HG03025 (cell line): Measurements from ENCODE around the gene RNASET2.
"Not testable (repeated sequence)": the region's sequence is repeated elsewhere in the genome, so short reads cannot be mapped to it uniquely, and the experiment has no call there.

Source experiments
- ATAC-seq: cut with Tn5 transposase; IDR thresholded peaks from one replicate; pipeline ENCODE4 v1.9.1; 2021; ENCODE audit warnings: mild to moderate bottlenecking, moderate library complexity; ENCODE audit not compliant: unreplicated experiment, low FRiP score

Gene RNASET2

DNA sequence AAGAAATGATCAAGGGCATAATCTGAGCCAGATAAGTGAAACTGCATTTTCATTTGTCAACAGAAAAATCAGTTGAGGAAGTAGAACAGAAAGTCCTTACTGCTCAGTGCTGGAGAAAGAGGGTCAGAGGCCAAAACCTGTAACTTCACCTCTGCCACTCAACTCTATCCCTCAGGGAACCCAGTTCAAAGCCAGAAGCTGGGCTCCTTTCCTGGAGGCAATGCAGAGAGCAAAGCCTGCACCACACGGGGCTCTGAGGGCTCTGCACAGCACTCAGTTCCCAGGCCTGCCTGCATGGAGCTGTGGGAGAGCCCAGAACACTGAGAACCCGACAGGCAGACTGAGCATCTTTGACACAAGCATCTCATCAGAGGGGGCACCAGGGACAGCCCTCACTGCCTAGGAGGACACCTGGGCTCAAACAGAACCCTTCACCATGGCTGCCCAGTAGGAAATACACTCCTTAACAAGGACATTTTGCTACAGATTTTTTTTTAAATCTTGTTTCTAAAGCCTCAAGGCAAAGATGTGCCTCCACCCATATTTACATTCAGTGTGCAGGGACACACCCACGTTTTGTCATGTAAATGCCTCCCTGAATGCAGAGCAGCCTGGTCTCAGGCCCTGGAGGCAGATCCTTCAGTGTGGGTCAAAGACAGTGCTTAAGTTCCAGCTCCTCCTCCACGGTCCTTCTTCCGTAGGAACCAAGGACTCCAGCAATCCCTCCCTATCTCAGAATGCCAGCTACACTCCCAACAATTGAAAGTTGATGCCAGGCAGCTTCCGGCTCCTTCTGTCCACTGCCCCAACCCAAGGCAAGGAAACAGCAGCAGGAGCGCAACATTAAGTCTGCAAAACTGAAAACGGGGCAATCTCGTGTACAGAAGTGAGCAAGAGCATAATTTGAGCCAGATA is 6.6 kb downstream of the RNASET2 start:
- ATAC-seq, result peak; percentile 5

DNA sequence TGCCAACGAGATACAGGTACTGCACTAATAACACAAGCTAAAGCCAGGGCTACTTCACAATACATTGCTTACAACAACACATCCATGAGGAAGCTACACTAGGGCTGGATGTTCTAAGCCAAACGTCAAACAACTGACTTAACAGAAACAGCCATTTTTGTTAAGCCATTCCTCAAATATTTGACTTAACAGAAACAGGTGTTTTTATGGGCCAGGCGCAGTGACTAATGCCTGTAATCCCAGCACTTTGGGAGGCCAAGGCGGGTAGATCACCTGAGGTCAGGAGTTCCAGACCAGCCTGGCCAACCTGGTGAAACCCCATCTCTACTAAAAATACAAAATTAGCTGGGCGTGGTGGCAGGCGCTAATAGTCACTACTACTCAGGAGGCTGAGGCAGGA is 7.6 kb downstream of the RNASET2 start:
- ATAC-seq, result not testable (repeated sequence)

DNA sequence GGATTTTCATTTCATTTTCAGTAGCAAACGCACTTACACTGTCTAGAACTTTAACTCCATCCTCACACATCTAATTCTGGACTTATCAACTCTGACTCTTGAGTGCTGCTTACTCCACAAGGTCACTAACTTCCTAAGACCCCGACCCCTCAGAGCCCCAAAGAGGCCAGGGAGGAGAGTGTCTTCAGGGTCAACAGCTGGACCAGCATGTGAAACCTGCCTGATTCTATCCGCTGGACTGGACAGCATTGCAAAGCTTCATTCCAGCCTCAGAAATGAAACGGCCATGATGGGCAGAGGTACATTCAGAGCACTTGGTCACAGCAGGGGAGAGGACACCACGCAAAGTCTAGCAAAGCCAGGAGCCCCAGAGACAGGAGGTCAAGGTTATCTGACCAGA is 9.1 kb downstream of the RNASET2 start:
- no peak for ATAC-seq

DNA sequence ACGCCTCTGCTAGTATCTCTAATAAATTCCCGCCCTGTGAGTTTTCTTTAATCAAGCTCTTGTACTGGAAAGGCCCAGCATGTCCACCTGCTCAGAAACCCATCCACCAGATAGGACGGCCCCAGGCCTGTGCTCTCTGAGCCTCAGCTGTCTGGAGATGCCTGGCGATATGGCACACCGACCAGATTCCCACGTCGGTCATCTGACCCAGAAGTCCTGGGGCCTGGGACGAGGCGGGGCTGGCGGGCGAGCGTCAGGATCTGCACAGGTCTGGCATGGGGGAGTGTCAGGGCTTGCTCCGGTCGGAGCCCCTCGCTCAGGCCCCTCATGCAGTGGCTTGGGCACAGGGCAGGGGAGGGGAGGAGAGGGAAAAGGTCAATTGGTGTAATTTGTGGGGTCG is 10.2 kb downstream of the RNASET2 start:
- ATAC-seq, result no peak

DNA sequence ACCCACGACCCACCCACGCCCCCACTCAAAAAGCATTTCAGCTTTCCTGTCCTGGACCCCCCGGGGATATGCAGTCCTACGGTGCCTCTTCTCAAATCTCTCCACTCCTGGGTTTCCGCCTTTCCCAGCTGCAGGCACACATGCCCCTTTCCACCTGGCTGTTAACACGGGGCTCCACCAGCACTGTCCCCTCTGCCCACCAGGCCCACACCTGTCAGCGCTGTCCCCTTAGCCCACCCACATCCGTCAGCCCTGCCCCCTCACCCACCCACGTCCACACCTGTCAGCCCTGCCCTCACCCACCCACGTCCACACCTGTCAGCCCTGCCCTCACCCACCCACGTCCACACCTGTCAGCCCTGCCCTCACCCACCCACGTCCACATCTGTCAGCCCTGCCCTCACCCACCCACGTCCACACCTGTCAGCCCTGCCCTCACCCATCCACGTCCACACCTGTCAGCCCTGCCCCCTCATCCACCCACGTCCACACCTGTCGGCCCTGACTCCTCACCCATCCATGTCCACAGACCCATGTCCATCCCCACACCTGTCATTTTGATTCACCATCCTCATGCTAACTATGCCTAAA is 11.6 kb downstream of the RNASET2 start:
- no peak for ATAC-seq

DNA sequence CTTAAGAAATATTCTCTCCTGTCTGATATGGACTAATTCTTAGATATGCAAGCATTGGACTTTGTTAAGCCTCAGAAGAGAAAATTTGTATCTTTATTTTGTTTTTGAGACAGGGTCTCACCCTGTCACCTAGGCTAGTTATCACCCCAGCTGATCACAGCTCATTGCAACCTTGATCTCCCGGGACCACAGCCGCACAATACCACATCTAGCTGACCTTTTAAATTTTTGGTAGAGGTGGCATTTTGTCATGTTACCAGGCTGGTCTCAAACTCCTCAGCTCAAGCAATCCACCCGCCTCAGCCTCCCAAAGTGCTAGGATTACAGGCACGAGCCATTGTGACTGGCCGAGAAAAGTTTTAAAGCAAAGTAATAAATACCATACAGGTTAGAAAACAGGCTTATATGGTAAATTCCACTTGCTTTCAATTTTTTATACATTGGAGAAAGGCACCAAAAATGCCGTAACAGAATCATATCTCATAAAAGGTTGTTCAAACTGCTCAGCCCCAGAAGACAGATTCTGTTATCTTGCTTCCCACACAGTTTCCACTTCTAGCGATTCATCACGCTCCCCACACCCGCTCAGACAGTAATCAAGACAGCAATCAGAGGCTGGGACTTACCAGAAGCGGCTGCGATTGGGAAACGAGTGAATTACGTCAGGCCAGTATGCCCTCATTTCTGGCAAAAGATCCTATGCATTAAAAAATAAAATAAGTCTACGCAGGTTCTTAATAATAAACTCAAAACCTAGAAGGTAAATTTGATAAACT is 13.8 kb downstream of the RNASET2 start:
- no peak for ATAC-seq

DNA sequence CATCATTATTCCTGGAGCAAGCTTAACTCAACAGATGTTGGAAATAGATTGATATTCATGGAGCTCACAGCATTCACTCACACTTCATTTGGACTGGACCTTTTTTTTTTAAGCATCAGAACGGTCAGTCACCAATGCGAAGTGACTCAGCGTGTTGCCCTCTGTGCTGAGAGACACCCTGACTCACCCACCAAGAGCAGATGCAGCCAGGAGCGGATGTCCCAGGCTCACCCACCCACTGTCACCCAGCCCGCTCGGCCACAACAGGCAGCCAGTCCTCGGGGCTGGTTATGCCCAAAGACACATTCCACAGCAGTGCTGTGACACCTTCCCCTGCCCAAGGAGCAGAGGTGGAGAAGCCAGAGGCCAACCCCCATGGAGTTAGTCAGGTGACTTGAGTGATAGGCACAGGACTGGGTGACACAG is 15.7 kb downstream of the RNASET2 start:
- no peak for ATAC-seq

DNA sequence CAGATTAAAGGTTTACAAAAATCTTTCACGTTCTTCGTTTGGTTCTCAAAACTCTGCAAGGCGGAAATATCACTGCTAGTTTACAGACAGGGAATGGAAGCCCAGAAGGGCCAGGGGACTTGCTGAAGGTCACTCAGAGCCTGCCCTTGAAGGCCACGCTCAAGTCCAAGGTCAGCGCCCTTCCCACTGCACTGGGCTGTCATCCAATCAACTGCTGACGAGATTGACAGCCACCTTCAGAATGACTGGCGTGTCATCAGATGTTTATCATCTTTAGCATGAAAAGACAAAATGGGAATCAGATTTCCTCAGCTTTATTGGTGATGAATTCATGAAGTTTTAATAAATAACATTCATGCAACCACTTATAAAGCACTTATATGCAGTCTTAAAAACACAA is 16.5 kb downstream of the RNASET2 start:
- ATAC-seq, result no peak

DNA sequence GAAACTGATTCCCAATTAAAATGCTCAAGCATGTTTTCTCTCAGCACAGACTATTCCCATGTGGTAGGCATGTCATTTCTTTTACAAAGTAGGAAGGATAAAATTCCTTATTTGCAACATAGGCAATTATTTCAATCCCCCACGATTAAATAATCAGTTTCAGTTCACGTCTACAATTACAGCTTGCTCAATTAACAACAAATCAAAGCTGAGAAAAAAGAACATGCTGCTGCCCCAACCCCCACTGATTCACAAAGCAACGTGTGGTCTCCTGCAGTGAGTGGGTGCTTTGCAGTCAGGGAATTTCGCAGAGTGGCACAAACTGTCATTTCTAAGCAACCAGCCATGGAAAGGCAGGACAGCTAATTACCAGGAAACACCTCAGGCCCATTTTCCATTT is 17.0 kb downstream of the RNASET2 start:
- no peak for ATAC-seq

DNA sequence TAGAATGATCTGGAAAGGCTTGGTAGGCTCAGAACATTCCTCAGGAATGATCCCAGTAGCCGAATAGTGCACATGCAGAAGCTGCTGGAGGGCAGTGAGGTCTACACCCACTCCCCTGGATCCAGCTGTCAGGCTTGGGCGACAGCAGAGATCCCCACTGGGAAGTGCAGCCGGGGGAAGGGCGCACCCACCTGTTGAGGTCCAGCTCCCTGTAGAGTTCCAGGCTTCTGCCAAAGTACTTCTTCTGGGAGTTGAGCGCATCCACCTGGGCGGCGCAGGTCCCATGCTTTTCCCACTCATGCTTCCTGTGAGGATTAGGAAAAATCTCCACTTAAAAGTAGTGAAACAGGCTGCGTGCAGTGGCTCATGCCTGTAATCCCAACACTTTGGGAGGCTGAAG is 17.6 kb downstream of the RNASET2 start:
- no peak for ATAC-seq

DNA sequence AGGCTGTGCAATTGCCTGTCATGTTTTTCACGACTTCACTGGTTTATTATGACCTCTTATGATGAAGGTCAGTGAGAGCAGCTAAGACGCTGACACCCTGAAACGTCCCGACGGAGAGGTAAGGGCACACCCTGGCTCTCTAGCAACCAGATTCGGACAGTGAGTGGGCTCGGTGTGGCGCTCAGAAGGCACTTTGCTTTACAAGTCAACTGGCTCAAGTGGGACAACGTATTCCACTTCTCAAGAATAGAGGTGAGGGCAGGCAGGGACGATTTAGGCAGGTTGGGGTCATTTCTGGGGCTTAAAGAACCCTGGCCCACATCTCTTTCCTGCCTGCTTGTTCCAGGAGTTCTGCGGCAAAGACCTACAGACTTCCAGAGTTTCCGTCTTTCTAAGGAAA is 18.2 kb downstream of the RNASET2 start:
- ATAC-seq, result no peak

DNA sequence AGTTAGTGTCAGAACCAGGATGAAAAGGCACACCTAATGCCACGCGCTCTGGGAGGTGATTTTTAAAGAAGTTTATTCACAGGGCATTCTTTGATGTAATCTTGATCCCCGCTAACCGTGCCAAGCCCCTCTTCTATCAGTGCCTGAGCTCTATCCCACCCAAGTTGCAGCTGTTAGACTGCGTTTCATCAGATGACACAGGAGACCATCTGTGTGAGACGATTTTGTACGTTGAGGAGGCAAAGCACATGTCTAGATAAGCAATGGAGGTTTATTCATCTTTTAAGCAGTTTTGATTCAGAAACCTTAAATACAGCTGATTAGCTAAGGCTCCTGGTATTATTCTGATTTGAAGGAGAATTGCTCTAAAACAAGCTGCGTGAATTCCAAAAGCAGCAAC is 18.6 kb downstream of the RNASET2 start:
- ATAC-seq, result no peak

DNA sequence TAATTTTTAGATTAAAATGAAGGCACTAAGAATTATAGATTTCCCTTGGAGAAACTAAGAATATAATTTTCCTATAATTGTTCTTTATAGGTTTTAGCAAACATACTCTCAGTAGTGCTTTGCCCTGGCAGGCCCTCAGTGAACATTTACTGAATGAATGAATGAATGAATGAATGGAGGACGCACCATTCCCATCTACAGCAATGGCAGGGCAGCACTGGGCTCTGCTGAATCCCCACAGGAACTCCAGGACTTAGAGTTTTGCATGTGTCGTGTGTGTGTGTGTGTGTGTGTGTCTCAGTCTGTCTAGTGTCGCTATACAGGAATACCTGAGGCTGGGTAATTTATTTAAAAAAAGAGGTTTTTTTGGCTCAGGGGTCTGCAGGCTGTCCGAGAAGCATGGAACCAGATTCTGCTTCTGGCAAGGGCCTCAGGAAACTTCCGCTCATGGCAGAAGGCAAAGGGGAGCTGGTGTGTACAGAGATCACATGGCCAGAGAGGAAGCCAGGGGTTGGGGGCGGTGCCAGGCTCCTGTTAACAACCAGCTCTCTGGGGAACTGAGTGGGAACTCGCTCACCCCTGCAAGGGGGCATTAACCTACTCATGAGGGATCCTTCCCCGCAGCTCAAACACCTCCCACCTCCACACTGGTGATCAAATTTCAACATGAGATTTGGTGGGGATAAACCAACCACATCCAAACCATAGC is 20.1 kb downstream of the RNASET2 start:
- no peak for ATAC-seq

DNA sequence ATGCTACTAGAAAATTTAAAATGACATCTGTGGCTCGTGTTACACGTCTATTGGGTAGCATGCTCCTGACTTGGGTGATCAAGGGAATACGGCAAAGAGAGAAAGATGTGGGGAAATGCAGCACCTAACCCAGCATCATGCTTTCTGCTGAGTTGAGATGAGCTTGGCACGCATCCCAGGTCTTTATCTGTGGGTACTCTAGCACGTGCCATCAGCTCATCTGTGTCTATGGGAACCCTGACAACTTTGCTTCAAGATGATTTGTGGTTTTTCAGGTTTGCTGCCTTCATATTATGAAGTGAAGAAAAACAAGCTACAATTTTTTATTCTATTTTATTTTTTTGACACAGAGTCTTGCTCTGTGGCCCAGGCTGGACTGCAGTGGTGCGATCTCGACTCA is 21.0 kb downstream of the RNASET2 start:
- no peak for ATAC-seq

DNA sequence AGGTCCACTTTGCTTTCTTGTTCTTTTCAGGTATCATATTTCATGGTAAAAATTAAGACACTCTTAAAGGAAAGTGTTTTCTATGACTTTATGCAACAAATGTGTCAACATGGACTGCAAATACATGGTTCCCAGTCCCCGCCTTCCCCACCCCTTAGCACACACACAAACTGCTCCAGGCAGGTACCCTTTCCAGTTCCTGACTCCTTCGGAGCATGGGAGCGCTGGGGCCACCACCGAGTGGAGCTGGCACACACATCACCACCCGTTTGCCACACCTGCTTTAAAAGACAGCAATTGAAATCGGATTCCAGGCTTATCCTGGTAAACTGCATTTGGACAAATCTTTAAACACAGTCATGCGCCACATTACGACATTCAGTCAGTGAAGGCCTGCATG is 22.2 kb downstream of the RNASET2 start:
- no peak for ATAC-seq

DNA sequence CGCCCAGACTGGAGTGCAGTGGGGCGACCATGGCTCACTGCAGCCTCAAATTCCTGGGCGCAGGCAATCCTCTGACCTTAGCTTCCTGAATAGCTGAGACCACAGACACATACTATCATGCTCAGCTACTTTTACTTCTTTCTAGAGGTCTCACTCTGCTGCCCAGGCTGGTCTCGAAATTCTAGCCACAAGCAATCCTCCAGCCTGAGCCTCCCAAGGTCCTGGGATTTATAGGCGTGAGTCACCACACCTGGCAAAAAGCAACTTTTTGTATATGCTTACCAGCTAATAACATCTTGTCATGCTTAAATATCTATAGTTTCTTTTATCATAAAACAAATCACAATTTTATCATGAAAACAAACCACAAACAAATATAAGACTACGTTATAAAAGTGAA is 23.0 kb downstream of the RNASET2 start:
- ATAC-seq, result no peak

DNA sequence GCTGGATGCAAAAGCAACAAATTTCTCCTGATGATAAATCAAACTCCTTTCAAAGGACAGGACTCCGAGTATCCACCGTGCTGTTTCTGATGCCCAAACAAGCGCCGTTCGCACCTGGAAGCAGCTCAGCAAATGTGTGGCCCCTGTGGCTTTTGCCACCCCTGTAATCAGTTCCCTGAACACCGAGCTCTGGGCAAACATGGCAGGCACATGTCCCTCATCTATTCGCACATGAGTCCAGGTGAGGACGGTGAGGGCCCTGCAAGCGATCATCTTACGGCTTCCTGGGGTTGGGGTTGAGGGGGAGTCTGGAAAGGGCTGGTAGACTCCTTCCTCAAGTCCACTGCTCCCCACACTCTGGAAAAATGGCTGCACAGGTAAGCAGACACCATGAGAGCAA is 23.7 kb downstream of the RNASET2 start:
- ATAC-seq, result no peak

DNA sequence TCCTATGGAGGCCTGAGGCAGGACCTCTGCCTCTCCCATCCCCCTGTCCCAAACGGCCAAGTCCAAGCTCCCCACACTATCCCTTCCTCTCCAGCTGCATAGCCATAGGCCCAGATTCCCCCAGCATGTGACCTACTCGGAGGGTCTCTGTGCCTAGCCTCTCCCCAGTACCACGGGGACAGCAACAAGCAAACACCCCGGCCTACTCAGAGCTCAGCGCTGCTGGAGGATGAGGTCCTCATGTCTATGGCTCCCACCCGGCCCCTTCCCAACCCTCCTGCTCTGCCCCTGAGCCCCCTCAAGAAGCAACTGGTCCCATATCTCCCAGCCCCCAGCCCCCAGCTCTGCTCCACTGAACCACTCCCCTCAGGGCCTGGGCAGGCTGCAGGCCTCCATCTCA is 24.2 kb downstream of the RNASET2 start:
- no peak for ATAC-seq

DNA sequence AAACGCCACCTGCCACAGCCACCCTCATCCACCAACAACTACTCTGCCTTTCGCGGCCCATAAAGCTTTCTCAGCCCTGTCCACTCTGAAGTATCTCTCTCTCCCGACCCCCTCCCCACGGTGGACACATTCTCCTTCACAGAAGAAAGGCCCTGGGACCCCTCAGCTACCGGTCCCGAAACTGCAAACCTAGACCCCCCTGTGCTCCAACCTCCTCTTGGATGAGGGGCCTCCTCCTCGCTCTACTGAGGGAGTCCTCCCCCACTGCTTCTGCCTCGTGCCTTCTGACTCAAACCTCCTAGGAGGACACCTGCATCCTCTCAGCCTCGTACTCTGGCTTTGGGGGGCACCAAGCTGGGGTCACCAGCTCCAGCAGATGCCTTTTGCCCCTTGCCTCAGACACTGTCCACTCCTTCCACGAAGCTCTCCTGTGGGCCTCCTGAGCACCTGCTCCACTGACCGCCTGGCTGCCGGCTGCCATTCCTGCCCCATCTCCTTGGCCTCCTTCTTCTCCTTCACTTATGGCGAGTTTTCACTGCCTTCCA is 24.9 kb downstream of the RNASET2 start:
- ATAC-seq, result no peak

DNA sequence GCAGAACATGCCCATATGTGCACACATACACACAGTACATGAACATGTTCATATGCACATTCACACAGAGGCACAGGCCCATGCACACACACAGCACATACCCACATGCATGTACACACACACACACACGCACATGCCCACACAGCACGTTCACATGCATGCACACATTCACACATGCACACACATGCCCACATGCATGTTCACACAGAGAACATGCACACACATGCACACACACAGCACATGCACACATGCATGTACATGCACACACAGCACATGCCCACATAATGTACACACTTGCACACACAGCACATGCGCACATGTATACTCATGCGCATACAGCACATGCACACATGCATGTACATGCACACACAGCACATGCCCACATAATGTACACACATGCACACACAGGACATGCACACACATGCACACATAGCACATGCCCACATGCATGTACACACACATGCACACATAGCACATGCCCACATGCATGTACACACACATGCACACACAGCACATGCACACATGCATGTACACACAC is 25.9 kb downstream of the RNASET2 start:
- no peak for ATAC-seq
